T-cell (primary cell): Measurements from ENCODE around the gene TUBD1. TPM values are rescaled to one million over a fixed set of nuclear protein-coding genes. Genes with fewer than 3 reads are reported as not detected.
"Not testable (repeated sequence)": the region's sequence is repeated elsewhere in the genome, so short reads cannot be mapped to it uniquely, and the experiment has no call there.

Experiments
- ATAC-seq, 4 experiments: fragments of 200-7000 bp in 3 of 4; fragments of 150-1000 bp in 1 of 4; cut with Tn5 transposase; replicated peaks in 1 of 4; 1 replicate in 3 of 4; 2 replicates in 1 of 4; pipeline ENCODE4 v1.10.0; 2021; ENCODE audit warnings: moderate library complexity in 3 of 4, mild to moderate bottlenecking in 2 of 4, moderate number of reproducible peaks in 1 of 4
- CTCF ChIA-PET, 2 donors: fragments of 300-600 bp; sonication (Branson Sonifier 250); formaldehyde crosslinking; loops; one replicate each; lab custom pipeline; 2022; ENCODE audit warnings: antibody characterized with exemption in 2 of 2; lab: Charles Lee
- POLR2A ChIA-PET, 2 donors: fragments of 300-600 bp; sonication (Branson Sonifier 250); formaldehyde crosslinking; loops; one replicate each; lab custom pipeline; 2022; ENCODE audit warnings: antibody characterized with exemption in 2 of 2; lab: Charles Lee
- DNase-seq, 35 experiments: peaks; one replicate each; pipeline versions ENCODE4 v3.0.0 to v3.0.0-alpha.2; 2013 to 2023
- H3K27ac ChIP-seq: one replicate; pipeline ENCODE4 v1.5.1; 2013; ENCODE audit warnings: low read length
- H3K27me3 ChIP-seq, 2 experiments: replicated peaks in 1 of 2; 1 replicate in 1 of 2; 2 replicates in 1 of 2; pipeline versions ENCODE4 v1.6.1 to v1.7.0; 2013; ENCODE audit warnings: low read length in 1 of 2, mixed read lengths in 1 of 2; ENCODE audit not compliant: control insufficient read depth in 2 of 2, insufficient read depth in 2 of 2; ENCODE audit errors: extremely low read depth in 1 of 2
- H3K36me3 ChIP-seq, 2 donors: 1 replicate in 1 of 2; 2 replicates in 1 of 2; pipeline versions ENCODE4 v1.6.1 to v1.7.0; 2013; ENCODE audit warnings: low read length in 1 of 2; ENCODE audit not compliant: control insufficient read depth in 2 of 2, insufficient read depth in 1 of 2; ENCODE audit errors: extremely low read depth in 1 of 2
- H3K4me1 ChIP-seq, 2 experiments: 1 replicate in 1 of 2; 2 replicates in 1 of 2; pipeline versions ENCODE4 v1.6.1 to v1.7.0; 2013; ENCODE audit warnings: low read length in 2 of 2, mixed read lengths in 1 of 2; ENCODE audit not compliant: insufficient read depth in 2 of 2, control insufficient read depth in 1 of 2; ENCODE audit errors: extremely low read depth in 1 of 2
- H3K4me3 ChIP-seq, 2 donors: 1 replicate in 1 of 2; 2 replicates in 1 of 2; pipeline versions ENCODE4 v1.5.1 to v1.7.0; 2013; ENCODE audit warnings: mild to moderate bottlenecking in 2 of 2, low read length in 1 of 2, moderate library complexity in 1 of 2; ENCODE audit not compliant: control insufficient read depth in 1 of 2; ENCODE audit errors: extremely low read depth in 1 of 2
- H3K9me3 ChIP-seq: 2 replicates; pipeline ENCODE4 v1.7.0; 2013
- H3K27ac Mint-ChIP-seq, 2 donors: one replicate each; pipeline ENCODE4 v1.8.0; 2020 to 2021; ENCODE audit warnings: mild to moderate bottlenecking in 2 of 2, mixed read lengths in 2 of 2
- H3K27me3 Mint-ChIP-seq, 2 donors: one replicate each; pipeline ENCODE4 v1.8.0; 2021 to 2022; ENCODE audit warnings: mixed read lengths in 2 of 2
- H3K36me3 Mint-ChIP-seq: one replicate; pipeline ENCODE4 v1.8.0; 2021; ENCODE audit warnings: mixed read lengths
- H3K4me1 Mint-ChIP-seq, 3 donors: one replicate each; pipeline ENCODE4 v1.8.0; 2020 to 2022; ENCODE audit warnings: mixed read lengths in 3 of 3, mild to moderate bottlenecking in 1 of 3
- H3K4me3 Mint-ChIP-seq, 3 donors: one replicate each; pipeline ENCODE4 v1.8.0; 2020 to 2022; ENCODE audit warnings: mild to moderate bottlenecking in 3 of 3, mixed read lengths in 3 of 3, moderate library complexity in 3 of 3
- H3K9me3 Mint-ChIP-seq, 3 donors: one replicate each; pipeline ENCODE4 v1.8.0; 2020 to 2022; ENCODE audit warnings: mixed read lengths in 3 of 3
- WGBS: methylation state at CpG from one replicate; pipeline ENCODE4 v1.1.5; 2013; ENCODE audit warnings: missing lambda C conversion rate; ENCODE audit not compliant: insufficient coverage; 5-methylcytosine and 5-hydroxymethylcytosine counted together
- total RNA-seq, 35 experiments: library from RNA in 6 of 35; stranded (reverse) in 6 of 35; fragments of 120-200 nt in 1 of 35; gene quantifications; one replicate each; pipeline versions ENCODE4 v1.2.1 to v1.2.4 and lab custom pipeline; 2013 to 2026

TUBD1 gene
- total RNA-seq, 5 donors from 2014 or later (not counting 1 experiment from before 2014, with no cell fraction given) = 16.6 to 27.9 (median 25.1) TPM

DNA sequence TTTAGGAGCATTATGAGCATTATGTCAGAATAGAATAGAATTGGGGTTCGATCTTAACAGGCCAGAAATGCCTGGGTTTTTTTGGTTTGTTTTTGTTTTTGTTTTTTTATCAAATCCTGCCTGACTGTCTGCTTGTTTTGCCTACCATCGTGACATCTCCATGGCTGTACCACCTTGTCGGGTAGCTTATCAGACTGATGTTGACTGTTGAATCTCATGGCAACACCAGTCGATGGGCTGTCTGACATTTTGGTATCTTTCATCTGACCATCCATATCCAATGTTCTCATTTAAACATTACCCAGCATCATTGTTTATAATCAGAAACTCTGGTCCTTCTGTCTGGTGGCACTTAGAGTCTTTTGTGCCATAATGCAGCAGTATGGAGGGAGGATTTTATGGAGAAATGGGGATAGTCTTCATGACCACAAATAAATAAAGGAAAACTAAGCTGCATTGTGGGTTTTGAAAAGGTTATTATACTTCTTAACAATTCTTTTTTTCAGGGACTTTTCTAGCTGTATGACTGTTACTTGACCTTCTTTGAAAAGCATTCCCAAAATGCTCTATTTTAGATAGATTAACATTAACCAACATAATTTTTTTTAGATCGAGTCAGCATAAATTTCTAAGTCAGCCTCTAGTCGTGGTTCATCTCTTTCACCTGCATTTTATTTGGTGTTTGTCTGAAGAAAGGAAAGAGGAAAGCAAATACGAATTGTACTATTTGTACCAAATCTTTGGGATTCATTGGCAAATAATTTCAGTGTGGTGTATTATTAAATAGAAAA, 51.5 kb downstream of the TUBD1 start:
- not testable (repeated sequence) for H3K9me3 Mint-ChIP-seq, ATAC-seq, H3K27me3 Mint-ChIP-seq, H3K27me3 ChIP-seq, H3K9me3 ChIP-seq
- POLR2A ChIA-PET = interaction anchor here in 1 of 2 donors (0.6 to 1.1 kb wide), 7 partner anchors 10 to 1354 kb away, joined by 3 to 5 read pairs (median 4); no protein-coding TSS in a partner anchor
- peak overlapping the region; percentile 87 for H3K27ac ChIP-seq
- CTCF ChIA-PET = interaction anchor here in 1 of 2 donors (0.6 to 5.7 kb wide), 4 partner anchors 18 to 88 kb away, joined by 3 to 37 read pairs (median 4); no protein-coding TSS in a partner anchor
- peak in 1 of 35 experiments; percentile 51 for DNase-seq
- H3K4me1 ChIP-seq = peaks cover 0 to 40% of the 10 kb centered on the region in 2 experiments
- H3K4me3 ChIP-seq = peak overlapping the region in 1 of 2 donors; percentile 69
- H3K36me3 ChIP-seq = peaks cover 0 to 10% of the 10 kb centered on the region in 2 donors
- peaks cover 41% of the 10 kb centered on the region for H3K36me3 Mint-ChIP-seq
- WGBS = 32% methylated on average over 3 of the region's 7 CpGs
- peaks cover 70 to 82% (median 79%) of the 10 kb centered on the region in 3 donors for H3K4me1 Mint-ChIP-seq
- H3K27ac Mint-ChIP-seq = peak overlapping the region; percentile 99 to 100
- H3K4me3 Mint-ChIP-seq = peak overlapping the region; percentile 98 to 100 (median 99)

DNA sequence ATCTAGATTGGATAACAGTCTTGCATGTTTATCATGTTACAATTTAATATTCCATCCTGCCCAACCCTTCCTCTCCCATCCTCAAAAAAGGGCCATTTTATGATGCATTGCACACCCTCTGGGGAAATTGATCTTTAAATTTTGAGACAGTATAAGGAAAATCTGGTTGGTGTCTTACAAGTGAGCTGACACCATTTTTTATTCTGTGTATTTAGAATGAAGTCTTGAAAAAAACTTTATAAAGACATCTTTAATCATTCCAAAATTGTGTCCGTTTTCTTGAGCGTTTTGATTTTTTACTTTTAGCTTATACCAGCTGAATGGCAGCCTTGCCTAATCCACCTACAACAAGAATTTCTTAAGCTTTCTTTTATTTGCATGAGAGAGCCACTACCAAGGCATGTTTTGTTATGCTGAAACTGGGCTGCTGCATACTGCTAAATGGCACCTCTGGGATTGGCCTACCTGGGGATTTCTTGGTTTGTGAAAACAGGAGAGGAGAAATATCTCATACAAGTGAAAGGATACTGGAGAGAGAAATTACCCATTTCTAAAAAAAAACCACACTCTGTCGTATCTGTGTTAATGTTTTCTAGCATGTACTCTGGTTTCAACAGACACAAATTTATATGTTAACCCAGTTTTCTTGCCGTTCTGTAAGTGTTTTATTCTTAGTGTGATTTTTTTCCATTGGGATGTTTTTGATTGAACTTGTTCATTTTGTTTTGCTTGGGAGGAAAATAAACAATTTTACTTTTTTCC, 52.2 kb downstream of the TUBD1 start:
- Histone ChIP-seq H3K4me3 (peak overlapping the region in 1 of 2 donors; percentile 69), H3K27me3 (no peaks in the 10 kb centered on the region), H3K36me3 (peaks cover 0 to 10% of the 10 kb centered on the region in 2 donors), H3K9me3 (no peaks in the 10 kb centered on the region), H3K27ac (peak overlapping the region; percentile 87), H3K4me1 (peaks cover 0 to 35% of the 10 kb centered on the region in 2 experiments)
- Mint-ChIP-seq H3K27ac (peak overlapping the region; percentile 99 to 100), H3K4me3 (peak overlapping the region; percentile 98 to 100 (median 99)), H3K9me3 (no peaks in the 10 kb centered on the region), H3K36me3 (peaks cover 41% of the 10 kb centered on the region), H3K27me3 (no peaks in the 10 kb centered on the region), H3K4me1 (peaks cover 65 to 75% (median 73%) of the 10 kb centered on the region in 3 donors)
- DNase-seq = peak in 2 of 35 experiments; percentile 13 to 48
- CTCF ChIA-PET = interaction anchor here in 1 of 2 donors (1.0 to 5.7 kb wide), 3 partner anchors 19 to 87 kb away, joined by 3 to 37 read pairs (median 3); no protein-coding TSS in a partner anchor
- no CpG with 5 or more reads among the region's 4 CpGs for WGBS
- POLR2A ChIA-PET = interaction anchor here (0.5 to 1.1 kb wide), 8 partner anchors 9 to 1353 kb away, joined by 3 to 4 read pairs (median 4); no protein-coding TSS in a partner anchor
- no peak for ATAC-seq

DNA sequence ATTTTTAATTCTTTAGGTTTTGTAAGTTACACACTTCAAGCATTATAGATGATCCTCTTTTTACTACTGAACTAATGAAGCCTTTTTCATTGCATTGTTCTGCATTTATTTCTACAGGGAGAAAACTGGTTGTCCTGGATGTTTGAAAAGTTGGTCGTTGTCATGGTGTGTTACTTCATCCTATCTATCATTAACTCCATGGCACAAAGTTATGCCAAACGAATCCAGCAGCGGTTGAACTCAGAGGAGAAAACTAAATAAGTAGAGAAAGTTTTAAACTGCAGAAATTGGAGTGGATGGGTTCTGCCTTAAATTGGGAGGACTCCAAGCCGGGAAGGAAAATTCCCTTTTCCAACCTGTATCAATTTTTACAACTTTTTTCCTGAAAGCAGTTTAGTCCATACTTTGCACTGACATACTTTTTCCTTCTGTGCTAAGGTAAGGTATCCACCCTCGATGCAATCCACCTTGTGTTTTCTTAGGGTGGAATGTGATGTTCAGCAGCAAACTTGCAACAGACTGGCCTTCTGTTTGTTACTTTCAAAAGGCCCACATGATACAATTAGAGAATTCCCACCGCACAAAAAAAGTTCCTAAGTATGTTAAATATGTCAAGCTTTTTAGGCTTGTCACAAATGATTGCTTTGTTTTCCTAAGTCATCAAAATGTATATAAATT, 53.0 kb downstream of the TUBD1 start:
- DNase-seq (no peak), ATAC-seq (no peak)
- Mint-ChIP-seq H3K27me3 (no peaks in the 10 kb centered on the region), H3K4me3 (peak overlapping the region; percentile 98 to 100 (median 99)), H3K36me3 (peaks cover 41% of the 10 kb centered on the region), H3K4me1 (peaks cover 65 to 68% (median 66%) of the 10 kb centered on the region in 3 donors), H3K27ac (peak overlapping the region; percentile 99 to 100), H3K9me3 (no peaks in the 10 kb centered on the region)
- CTCF ChIA-PET = interaction anchor here in 1 of 2 donors (1.0 to 5.7 kb wide), 2 partner anchors 55 to 86 kb away, joined by 3 to 37 read pairs; no protein-coding TSS in a partner anchor
- Histone ChIP-seq H3K9me3 (no peaks in the 10 kb centered on the region), H3K4me1 (peaks cover 0 to 34% of the 10 kb centered on the region in 2 experiments), H3K27me3 (no peaks in the 10 kb centered on the region), H3K36me3 (peaks cover 0 to 10% of the 10 kb centered on the region in 2 donors), H3K4me3 (peak overlapping the region in 1 of 2 donors; percentile 69), H3K27ac (peak overlapping the region; percentile 87)
- POLR2A ChIA-PET = interaction anchor here (0.5 to 3.4 kb wide), 7 partner anchors 8 to 70 kb away, joined by 3 to 28 read pairs (median 3); no protein-coding TSS in a partner anchor
- no CpG with 5 or more reads among the region's 6 CpGs for WGBS

DNA sequence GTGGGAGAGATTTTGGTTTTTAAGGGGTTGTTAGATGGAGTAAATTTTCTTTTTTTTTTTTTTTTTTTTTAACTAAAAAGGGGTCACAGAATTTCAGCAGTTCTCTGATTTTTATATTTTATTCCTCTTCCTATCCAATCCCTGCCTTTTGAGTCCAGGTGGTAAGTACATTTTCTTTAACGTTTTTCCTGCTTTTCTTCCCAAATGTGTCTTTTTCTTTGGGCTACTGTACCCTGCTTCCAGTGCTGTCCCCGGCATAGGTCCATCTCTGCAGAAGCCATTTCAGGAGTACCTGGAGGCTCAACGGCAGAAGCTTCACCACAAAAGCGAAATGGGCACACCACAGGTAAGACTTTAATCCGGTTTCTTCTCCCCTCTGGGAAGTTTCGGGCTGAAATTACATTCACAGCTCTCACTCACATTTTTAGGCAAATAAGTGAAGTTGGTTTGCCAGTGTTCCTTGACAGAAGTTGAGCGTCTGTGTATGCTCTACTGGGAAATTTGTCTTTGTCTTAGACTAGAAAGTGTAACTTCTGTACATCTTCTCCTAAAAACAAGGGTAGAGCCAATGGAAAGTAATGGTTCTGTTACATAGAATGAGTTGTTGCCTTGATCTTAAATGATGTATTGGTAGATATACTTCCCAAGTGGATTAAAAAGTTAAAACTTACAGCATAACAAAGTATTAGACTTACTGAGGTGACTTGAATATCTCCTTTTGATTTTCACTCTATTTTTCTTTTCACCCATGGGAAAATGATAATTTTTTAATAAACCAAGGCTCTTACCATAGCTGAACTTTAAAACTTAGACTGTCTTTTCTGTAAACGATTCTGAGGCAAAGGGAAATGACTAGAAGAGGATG, 54.5 kb downstream of the TUBD1 start:
- H3K27ac Mint-ChIP-seq = peak overlapping the region; percentile 99 to 100
- peaks cover 0 to 10% of the 10 kb centered on the region in 2 donors for H3K36me3 ChIP-seq
- H3K9me3 ChIP-seq = no peaks in the 10 kb centered on the region
- ChIA-PET CTCF (interaction anchor here (0.6 to 5.7 kb wide), 12 partner anchors 10 to 220 kb away, joined by 3 to 37 read pairs (median 4); no protein-coding TSS in a partner anchor), POLR2A (interaction anchor here (0.6 to 3.4 kb wide), 18 partner anchors 10 to 202 kb away, joined by 3 to 28 read pairs (median 6); no protein-coding TSS in a partner anchor)
- peak overlapping the region; percentile 98 to 100 (median 99) for H3K4me3 Mint-ChIP-seq
- peak overlapping the region; percentile 87 for H3K27ac ChIP-seq
- H3K4me3 ChIP-seq = peak overlapping the region in 1 of 2 donors; percentile 69
- peaks cover 59 to 60% (median 60%) of the 10 kb centered on the region in 3 donors for H3K4me1 Mint-ChIP-seq
- no peaks in the 10 kb centered on the region for H3K27me3 Mint-ChIP-seq
- WGBS = 39% methylated on average over 3 of the region's 8 CpGs
- H3K4me1 ChIP-seq = peaks cover 0 to 22% of the 10 kb centered on the region in 2 experiments
- H3K27me3 ChIP-seq = no peaks in the 10 kb centered on the region
- peaks cover 43% of the 10 kb centered on the region for H3K36me3 Mint-ChIP-seq
- ATAC-seq = no peak
- DNase-seq = peak in 1 of 35 experiments; percentile 51
- no peaks in the 10 kb centered on the region for H3K9me3 Mint-ChIP-seq
